GM18858 (cell line): ENCODE measurements around the gene RBSN.

Source experiments
- ATAC-seq: cut with Tn5 transposase; IDR thresholded peaks from one replicate; pipeline ENCODE4 v1.9.1; 2021; ENCODE audit not compliant: unreplicated experiment

The RBSN gene

GRCh38 chr3:15102256-15102655 is 3.3 kb upstream of the RBSN start:
- ATAC-seq = no peak

DNA sequence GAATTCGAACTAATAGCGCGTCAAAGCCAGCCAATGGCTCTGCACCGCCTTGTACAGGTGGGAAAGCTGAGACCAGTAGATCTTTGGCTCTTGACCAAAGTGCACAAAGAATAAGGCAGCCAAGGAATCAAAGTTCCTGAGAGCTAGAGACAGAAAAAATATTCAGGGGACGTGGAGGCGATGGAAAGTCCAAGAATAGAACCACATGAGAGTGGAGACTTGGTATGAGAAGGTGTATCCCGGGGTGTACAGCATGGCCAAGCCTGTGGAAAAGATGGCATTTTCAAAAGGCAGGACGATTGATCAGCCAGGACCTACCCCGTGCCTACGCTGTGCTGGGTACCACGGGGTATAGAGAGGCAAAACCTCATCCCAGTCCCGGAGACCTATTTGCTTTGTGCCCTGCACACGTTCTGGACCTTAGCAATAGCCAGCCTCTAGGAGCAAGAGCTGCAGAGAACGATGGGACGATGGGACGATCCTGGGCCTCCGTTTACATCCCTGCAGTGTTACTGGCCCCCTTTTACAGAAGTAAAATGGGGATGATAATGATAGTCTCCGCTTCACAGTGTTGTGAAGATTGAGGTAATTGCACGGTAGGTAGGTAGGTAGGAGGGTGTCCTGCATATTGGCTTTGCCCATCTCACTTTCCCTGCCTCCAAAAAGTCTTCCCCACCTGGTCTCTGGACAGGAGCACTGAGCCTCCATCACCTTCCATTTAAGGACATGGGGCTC is 583 bp upstream of the RBSN start:
- peak; percentile 2 for ATAC-seq

GRCh38 chr3:15097891-15098290 is 1.1 kb downstream of the RBSN start:
- no peak for ATAC-seq

- no peak for ATAC-seq
Measured at GRCh38 chr3:15096046-15096445, 2.9 kb downstream of the RBSN start.

DNA sequence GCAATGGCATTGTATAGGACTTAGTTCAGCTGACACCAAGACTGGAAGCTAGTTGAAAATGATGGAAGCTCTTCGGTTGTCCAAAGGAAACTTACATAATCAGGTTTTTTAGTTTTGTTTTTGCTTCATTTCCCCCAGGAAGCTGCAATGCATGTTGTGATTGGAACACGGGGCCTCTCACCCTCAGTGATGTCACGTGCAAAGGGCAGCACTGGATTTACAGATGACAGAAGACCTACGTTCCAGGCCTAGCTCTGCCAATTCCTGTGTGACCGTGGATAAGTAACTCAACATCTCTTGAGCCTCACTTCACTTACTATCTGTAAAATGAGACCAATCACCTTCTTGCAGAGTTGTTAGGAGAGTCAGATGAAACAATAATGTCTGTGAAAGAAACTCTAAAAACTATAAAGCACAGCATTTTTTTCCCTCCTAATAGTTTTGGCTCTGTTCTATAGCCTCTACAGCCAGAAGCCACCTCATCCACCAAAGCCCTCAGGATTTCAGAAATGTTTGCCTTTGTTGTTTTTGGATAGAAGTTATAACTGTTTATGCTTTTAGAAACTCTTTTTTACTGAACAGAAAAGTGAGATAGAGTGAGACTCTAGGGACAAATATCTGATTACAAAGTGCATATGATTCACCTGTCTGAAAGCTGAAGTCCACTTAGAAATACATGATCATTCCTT is 4.6 kb downstream of the RBSN start:
- no peak for ATAC-seq

DNA sequence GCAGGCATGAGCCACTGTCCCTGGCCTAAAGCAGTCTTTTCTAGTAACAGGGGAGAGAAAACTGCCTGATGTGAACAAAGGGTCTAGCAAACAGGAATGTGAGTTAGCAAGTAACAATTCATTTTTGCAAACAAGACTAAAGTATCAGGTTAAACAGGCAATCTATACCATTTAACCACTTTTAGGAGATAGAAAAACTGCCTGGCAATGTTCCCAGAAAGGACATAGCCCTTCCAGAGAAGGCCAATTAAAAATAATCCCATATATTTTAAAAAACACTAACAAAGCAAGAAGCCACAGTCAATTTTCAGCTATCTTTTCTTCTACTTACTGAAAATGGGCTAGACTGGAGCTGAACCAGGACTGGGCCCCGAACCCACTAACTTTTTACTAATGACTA is 6.3 kb downstream of the RBSN start:
- ATAC-seq = no peak

DNA sequence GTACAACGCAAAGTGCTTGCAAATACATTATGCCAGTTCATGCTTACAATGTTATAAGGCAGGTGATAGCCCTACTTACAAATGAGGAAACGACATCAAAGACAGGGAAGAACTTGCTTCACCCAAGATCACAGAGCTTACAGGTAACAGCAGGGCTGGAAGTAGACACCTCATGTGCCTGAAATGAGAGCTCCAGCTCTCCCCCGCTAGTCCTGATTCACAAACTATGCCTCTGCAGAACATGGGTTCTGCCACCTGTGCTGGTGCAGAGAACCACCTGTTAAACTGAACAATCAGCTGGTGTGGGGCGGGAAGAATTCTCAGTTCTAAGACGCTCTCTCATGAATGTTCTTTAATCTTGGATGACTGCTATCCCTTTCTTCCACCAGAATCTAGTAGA is 7.4 kb downstream of the RBSN start:
- no peak for ATAC-seq

DNA sequence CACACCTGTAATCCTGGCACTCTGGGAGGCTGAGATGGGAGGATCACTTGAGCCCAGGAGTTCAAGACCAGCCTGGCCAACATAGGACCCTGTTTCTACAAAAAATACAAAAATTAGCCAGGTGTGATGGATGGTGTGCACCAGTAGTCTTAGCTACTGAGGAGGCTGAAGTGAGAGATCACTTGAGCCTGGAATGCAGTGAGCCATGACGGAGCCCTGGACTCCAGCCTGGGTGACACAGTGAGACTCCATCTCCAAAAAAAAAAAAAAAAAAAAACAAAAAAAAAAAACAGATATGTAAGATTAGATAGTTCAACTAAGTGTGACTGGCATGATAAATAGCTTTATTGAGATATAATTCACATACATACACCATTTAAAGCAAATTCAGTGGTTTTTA is 9.7 kb downstream of the RBSN start:
- no peak for ATAC-seq

DNA sequence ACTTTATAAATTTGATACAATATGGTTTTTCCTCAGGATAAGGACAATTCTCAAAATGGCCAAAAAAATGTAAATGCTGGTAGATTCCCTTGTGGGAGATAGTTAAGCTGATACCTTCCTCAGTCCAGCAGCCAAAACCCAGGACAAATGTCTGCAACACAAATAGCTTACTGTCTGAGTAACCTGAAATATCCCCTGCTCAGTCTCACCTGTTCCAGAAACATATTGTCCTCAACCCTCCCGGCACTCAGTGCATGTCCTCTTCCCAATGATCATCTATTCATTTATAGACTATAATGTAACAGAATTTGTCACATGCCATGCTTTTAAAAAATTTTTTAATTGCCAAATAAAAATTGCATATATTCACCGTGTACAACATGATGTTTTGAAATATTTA is 12.2 kb downstream of the RBSN start:
- no peak for ATAC-seq

DNA sequence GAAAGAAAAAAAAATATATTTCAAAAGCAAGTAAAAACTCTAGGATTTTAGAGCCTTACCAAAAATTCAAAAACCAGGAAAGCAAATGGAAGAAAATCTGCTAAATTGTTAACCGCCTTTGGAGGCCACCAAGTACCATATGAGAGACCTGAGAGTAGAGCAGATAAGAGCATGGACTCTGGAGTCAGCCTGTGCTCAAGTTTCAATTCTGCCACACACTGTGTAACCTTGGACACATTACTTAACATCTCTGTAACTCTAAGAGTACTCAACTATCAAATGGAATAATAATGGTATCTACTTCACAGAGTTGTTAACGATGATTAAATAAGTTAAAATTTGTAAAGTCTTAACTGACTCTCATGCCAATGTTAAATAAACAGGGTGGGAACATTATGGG is 12.7 kb downstream of the RBSN start:
- ATAC-seq = no peak

DNA sequence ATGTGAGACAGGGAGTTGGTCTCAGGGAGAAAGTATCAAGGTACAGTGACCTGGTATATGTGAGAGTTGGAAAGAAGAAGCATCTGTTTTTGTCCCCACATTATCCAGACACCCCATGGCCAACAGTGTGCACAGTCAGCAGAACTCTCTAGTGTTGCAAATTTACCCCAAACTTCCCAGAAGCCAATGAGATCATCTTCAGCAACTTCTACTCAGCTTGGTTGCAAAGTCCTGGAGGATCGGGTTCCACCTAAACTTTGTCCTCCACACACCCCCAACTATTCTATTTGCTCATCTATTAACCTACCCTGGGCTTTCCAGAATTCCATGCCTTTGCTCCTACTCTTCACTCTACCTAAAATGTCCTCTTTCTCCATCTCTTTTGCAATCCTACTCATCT is 15.7 kb downstream of the RBSN start:
- ATAC-seq = no peak

DNA sequence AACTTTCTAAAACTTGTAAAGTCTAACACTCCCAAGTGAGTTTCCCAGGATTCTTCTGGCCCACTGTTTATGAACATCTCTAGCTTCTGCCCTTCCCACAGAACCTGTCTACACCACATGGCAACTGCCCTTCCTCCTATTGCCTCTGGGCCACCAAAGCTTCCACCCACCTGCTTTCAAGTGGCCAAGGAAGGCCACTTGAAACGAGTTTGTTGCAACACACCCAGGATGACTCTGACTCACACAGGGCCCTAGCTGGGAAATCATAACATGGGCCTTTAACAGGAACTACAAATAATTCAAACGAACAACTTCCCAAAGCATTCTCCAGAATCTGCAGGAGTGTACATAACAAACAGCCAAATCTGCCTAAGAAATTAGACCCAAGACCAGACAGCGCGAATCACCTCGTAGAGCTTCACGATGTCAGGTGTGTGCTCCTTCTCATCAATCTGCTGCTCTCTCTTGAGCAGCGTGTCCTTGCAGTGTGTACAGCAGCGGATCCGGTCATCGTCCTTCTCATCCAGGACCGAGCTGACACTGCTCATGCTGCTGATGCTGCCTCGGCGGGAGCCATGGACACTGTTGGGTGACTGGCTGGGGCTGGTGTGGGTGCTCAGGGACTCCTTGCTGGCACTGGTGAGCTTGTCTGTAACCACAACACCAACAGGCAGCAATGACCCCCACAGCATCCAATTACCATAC is 16.8 kb downstream of the RBSN start:
- ATAC-seq = no peak

DNA sequence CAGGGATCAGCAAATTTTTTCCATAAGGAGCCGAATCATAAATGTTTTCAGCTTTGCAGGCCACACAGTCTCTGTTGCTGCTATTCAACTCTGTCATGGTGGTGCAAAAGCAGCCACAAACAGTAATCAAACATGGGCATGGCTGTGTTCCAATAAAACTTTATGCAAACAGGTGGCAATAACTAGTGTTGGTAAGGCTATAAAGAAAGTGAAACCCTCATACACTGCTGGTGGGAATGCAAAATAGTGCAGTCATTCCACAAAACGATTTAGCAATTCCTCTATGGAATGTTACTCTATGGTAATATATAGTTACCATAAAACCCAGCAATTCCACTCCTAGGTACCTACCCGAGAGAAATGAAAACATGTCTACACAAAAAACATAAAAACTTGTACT is 19.9 kb downstream of the RBSN start:
- no peak for ATAC-seq

- ATAC-seq = no peak
Measured at GRCh38 chr3:15074500-15074899, 24.4 kb downstream of the RBSN start.

DNA sequence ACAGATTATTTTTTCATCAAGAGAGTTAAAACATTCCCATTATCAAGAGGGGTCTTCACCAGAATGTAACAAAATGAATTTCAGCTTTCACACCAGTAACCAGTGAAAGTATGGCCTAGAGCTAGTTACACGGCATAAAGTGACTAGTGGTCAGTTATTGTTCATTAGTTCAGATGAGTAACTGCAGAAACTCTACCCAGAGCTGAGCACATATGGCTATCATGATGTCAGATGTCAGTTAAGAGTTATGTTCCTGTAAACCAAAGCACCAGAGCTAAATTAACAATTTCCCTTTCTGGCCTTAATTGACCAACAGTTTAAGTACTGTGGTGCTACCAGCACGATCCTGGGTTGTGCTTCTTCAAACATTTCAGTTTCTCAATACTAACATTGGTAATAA is 27.2 kb downstream of the RBSN start:
- no peak for ATAC-seq

- no peak for ATAC-seq
Measured at GRCh38 chr3:15069441-15069840, 29.5 kb downstream of the RBSN start.

DNA sequence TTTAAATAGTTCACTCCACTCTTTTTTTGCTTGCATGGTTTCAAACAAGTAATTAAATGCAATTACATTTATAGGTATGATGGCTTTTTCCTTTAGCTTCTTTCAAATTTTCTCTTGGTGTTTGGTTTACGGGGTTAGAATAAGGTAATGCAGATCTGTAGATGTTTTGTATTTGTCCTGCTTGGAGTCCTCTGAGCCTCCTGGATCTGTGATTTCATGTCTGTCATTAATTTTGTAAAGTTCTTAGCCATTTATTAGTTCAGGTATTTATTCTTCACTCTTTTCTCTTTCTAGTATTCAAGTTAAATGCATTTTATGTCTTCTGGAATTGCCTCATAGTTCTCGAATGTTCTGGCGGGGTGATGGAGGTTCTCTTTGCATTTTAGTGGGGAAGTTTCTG is 32.5 kb downstream of the RBSN start:
- ATAC-seq = no peak

- no peak for ATAC-seq
Measured at GRCh38 chr3:15065550-15066007, 33.4 kb downstream of the RBSN start.

- peak; percentile 90 for ATAC-seq
Measured at GRCh38 chr3:15064835-15065549, 34.0 kb downstream of the RBSN start, which contains the start of gene MRPS25. TSS of gene MRPS25 (minus strand) at chr3:15065315. CDS start at chr3:15065194, 121 bp downstream.

DNA sequence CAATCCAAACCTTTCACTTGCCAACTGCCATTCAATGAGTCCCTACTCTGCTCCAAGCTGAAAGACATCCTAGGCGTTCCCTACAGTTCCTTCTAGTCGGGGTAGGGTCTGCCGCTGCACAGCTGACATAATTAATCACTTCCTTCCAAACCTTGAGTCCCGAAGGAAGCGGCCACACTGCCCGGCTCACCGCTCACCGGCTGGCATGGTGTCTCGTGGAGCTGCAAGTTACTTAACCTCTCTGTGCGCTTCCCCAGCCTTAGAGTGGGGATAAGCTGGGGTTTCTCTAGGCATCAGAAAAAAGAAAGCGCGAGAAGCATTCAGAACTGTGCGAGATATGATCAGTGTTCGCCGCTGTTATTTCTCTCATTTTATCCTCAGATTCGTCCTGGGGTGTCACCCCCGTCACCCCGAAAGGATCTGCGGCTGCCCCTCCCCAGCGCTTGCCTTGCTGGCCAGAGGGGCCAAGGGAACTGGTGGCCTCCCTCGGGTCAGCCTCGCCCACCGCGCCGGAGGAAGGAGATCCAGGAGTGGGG is 34.6 kb downstream of the RBSN start:
- ATAC-seq = no peak

- ATAC-seq = no peak
Measured at GRCh38 chr3:15063656-15064286, 35.2 kb downstream of the RBSN start.
